GM23248 (cell line): Measurements from ENCODE around the gene RAB24. TPM values are rescaled to one million over a fixed set of nuclear protein-coding genes. Genes with fewer than 3 reads are reported as not detected.

Experiments
- DNase-seq: peaks from one replicate; pipeline ENCODE4 v3.0.0-alpha.2; 2015
- H2AFZ ChIP-seq: fragments of 200-600 bp; sonication (generic); 2 replicates; pipeline ENCODE4 v1.6.1; 2016; ENCODE audit warnings: antibody characterized with exemption
- H3F3A ChIP-seq: fragments of 200-600 bp; sonication (generic); 2 replicates; pipeline ENCODE4 v1.6.1; 2016; ENCODE audit warnings: mild to moderate bottlenecking, antibody characterized with exemption, mixed run types; ENCODE audit not compliant: insufficient read depth
- H3K27ac ChIP-seq: fragments of 200-600 bp; sonication (generic); 2 replicates; pipeline ENCODE4 v1.5.1; 2016; ENCODE audit warnings: mild to moderate bottlenecking
- H3K27me3 ChIP-seq: fragments of 200-600 bp; sonication (generic); replicated peaks from 2 replicates; pipeline ENCODE4 v1.6.1; 2016; ENCODE audit warnings: mild to moderate bottlenecking; ENCODE audit not compliant: insufficient read depth
- H3K36me3 ChIP-seq: fragments of 200-600 bp; sonication (generic); 2 replicates; pipeline ENCODE4 v1.6.1; 2016; ENCODE audit warnings: low read depth, mild to moderate bottlenecking
- H3K4me1 ChIP-seq: fragments of 200-600 bp; sonication (generic); 2 replicates; pipeline ENCODE4 v1.6.1; 2016; ENCODE audit warnings: mild to moderate bottlenecking; ENCODE audit not compliant: insufficient read depth
- H3K4me2 ChIP-seq: fragments of 200-600 bp; sonication (generic); one replicate; pipeline ENCODE4 v1.6.1; 2016; ENCODE audit warnings: mild to moderate bottlenecking; ENCODE audit not compliant: unreplicated experiment
- H3K4me3 ChIP-seq: fragments of 200-600 bp; sonication (generic); 2 replicates; pipeline ENCODE4 v1.5.1; 2016; ENCODE audit warnings: mild to moderate bottlenecking
- H3K79me2 ChIP-seq: fragments of 200-600 bp; sonication (generic); 2 replicates; pipeline ENCODE4 v1.6.1; 2016; ENCODE audit warnings: mild to moderate bottlenecking; ENCODE audit not compliant: insufficient read depth
- H3K9ac ChIP-seq: fragments of 200-600 bp; sonication (generic); 2 replicates; pipeline ENCODE4 v1.6.1; 2016; ENCODE audit warnings: mild to moderate bottlenecking
- H3K9me2 ChIP-seq: fragments of 200-600 bp; sonication (generic); 2 replicates; pipeline ENCODE4 v1.6.1; 2016; ENCODE audit warnings: mixed run types, mild to moderate bottlenecking, moderate library complexity; ENCODE audit not compliant: insufficient read depth
- H3K9me3 ChIP-seq: fragments of 200-600 bp; sonication (generic); one replicate; pipeline ENCODE4 v1.6.1; 2017; ENCODE audit warnings: low read depth
- H4K20me1 ChIP-seq: fragments of 200-600 bp; sonication (generic); 2 replicates; pipeline ENCODE4 v1.6.0; 2016; ENCODE audit not compliant: insufficient read depth
- EZH2 ChIP-seq: fragments of 200-600 bp; sonication (generic); IDR thresholded peaks from 2 replicates; pipeline ENCODE4 v1.6.1; 2018; ENCODE audit warnings: antibody characterized with exemption, mild to moderate bottlenecking; ENCODE audit not compliant: insufficient read depth, poor library complexity, severe bottlenecking
- EZH2phosphoT487 ChIP-seq: fragments of 200-600 bp; sonication (generic); IDR thresholded peaks from 2 replicates; pipeline ENCODE4 v1.6.1; 2018; ENCODE audit warnings: antibody characterized with exemption, moderate library complexity, mild to moderate bottlenecking, low read depth; ENCODE audit not compliant: insufficient read depth
- WGBS, 2 experiments: methylation state at CpG; one replicate each; pipeline ENCODE4 v1.1.6; 2015 to 2017; ENCODE audit warnings: low lambda C conversion rate in 2 of 2, low coverage in 1 of 2; ENCODE audit errors: missing lambda C conversion rate in 2 of 2; 5-methylcytosine and 5-hydroxymethylcytosine counted together
- in situ Hi-C: fragments of 300-500 bp; cut with MboI; formaldehyde crosslinking; loops from 2 replicates; pipeline ENCODE4 v1.15.0; 2020
- polyA plus RNA-seq: library from polyadenylated mRNA; unstranded; fragments of >200 nt; fragmentation: Nextera tagmentation; extraction: Ambion mirVana; gene quantifications from 2 replicates; pipeline ENCODE4 v1.2.1, GENCODE V29; 2016
- total RNA-seq: library from RNA; depleted of rRNA; stranded (reverse); fragments of >200 nt; shearing (Covaris generic); gene quantifications from 2 replicates; pipeline ENCODE4 v1.2.3, GENCODE V29; 2014

RAB24 gene
- total and polyA plus RNA-seq, 2 experiments from 2014 or later: 28.9 to 31.5 TPM

DNA sequence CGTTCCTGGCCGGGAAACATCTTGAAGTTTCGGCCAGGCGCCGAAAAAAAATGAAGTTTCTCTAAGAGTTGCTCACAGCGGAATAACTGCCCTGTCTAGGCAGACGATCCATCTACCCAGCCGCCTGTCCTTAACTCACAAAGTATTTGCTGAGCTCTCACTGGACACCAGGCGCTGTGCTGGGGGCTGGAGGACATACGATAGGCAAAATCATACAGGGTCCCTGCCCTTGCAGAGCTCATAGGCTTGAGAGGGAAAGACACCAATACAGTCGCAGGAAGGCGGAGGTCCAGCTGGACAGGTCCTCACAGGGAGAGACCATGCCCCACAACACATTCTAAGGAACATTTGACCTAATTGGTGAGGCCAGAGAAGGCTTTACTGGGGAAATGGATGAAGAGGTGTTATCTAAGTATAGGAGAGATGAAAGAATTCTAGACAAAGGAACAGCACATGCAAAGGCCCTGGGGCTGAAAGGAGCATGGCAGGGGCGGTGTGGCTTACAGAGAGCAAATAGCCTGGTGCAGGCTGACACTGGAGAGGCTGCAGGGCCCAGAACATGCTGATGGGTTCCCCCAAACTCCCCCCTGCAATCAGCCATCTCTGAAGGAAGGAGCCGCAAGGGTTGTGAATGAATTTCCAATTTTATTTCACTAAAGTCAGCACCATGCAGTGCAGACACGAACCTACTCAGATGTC, 10.2 kb upstream of the RAB24 start:
- H3K9me3 ChIP-seq: no peaks in the 10 kb centered on the region
- H3K79me2 ChIP-seq: peaks cover 17% of the 10 kb centered on the region
- no peak overlapping the region for H3K9ac ChIP-seq
- no peaks in the 10 kb centered on the region for H3K27me3 ChIP-seq
- H3K9me2 ChIP-seq: no peaks in the 10 kb centered on the region
- 94 to 97% methylated on average over 15 of the region's 15 CpGs for WGBS, 2 experiments
- TF ChIP-seq EZH2phosphoT487 (no peak), EZH2 (no peak)
- no peaks in the 10 kb centered on the region for H3K36me3 ChIP-seq
- in situ Hi-C loops: no loop called here
- H4K20me1 ChIP-seq: no peaks in the 10 kb centered on the region
- H3K4me2 ChIP-seq: no peak overlapping the region
- no peak overlapping the region for H3K27ac ChIP-seq
- DNase-seq: no peak
- H2AFZ ChIP-seq: no peak overlapping the region
- no peak overlapping the region for H3K4me3 ChIP-seq
- H3F3A ChIP-seq: no peaks in the 10 kb centered on the region; the same call in 1 of the 2 replicates
- peaks cover 3% of the 10 kb centered on the region; the same call in 1 of the 2 replicates for H3K4me1 ChIP-seq

GRCh38 chr5:177312649-177313181, 9.2 kb upstream of the RAB24 start:
- Histone ChIP-seq H3K27me3 (no peaks in the 10 kb centered on the region), H3K4me2 (peak overlapping the region; percentile 98), H3K4me1 (peaks cover 3% of the 10 kb centered on the region; the same call in 1 of the 2 replicates), H3K9me3 (no peaks in the 10 kb centered on the region), H2AFZ (peak overlapping the region; percentile 27; the same call in 1 of the 2 replicates), H3K79me2 (peaks cover 21% of the 10 kb centered on the region), H3K9ac (peak overlapping the region; percentile 79), H3K36me3 (no peaks in the 10 kb centered on the region), H3K4me3 (peak overlapping the region; percentile 79), H4K20me1 (no peaks in the 10 kb centered on the region), H3F3A (no peaks in the 10 kb centered on the region; the same call in 1 of the 2 replicates), H3K27ac (peak overlapping the region; percentile 12; the same call in 1 of the 2 replicates), H3K9me2 (no peaks in the 10 kb centered on the region)
- in situ Hi-C loops: no loop called here
- WGBS, 2 experiments: 22 to 25% methylated on average over 17 to 19 of the region's 19 CpGs
- TF ChIP-seq EZH2: no peak
- no peak for TF ChIP-seq EZH2phosphoT487
- DNase-seq: peak; percentile 28

DNA sequence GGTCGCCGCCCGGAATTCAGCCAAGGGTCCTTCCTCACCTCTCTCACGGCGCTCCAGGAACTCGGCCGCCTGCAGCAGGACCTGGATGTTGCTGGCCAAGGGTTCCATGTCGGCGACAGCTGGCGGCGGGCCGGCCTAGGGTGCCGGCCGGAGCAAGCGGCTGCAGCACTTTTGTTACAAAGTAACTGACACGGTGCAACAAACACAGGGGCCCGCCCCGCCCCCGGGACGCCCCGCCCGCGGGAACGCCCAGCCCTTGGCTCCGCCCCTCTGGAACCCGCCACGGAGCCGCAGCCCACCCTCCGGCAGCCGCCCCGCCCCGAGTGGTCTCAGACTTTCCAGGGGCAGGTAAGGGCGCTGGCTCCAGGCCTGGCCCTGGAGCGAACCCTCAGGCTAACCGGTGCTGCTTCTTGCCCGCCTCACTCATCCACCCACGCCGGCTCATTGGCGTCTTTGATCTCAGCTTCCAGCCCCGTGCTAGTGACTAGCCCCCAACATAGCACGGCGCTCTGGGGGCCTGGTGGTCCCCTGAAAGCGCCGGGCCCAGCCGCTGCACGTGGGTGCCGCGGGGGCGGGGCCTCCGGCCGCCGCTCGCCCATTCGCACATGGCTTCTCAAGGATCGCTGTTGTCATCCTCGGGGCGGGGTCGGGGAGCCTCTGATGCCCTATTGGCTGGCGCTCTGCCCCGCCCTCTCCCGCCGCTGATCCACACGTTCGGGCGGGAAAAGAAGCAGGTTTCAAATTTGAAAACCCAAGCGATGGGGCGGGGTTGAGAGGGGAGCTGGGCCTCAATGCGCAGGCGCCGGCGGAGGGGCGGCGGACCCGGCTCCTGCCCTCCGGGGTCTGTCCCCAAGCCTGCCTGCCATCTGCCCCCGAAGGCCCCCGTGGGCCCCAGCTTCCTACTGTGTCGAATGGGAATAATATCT, 8.5 kb upstream of the RAB24 start, which contains the start of gene MXD3:
MXD3 (minus strand) TSS at position 176 of the 926 bp plus-strand sequence; CDS start at position 108, 68 bp downstream.
- Histone ChIP-seq H3K27me3 (no peaks in the 10 kb centered on the region), H3K79me2 (peaks cover 24% of the 10 kb centered on the region), H3K4me3 (peak within 1 kb of the TSS; percentile 79), H3K4me1 (peaks cover 3% of the 10 kb centered on the region; the same call in 1 of the 2 replicates), H3K4me2 (peak within 1 kb of the TSS; percentile 98), H3K27ac (peak within 1 kb of the TSS; percentile 58), H3K9me2 (no peaks in the 10 kb centered on the region), H4K20me1 (no peaks in the 10 kb centered on the region), H3K9ac (peak within 1 kb of the TSS; percentile 79), H3K9me3 (no peaks in the 10 kb centered on the region), H3F3A (no peaks in the 10 kb centered on the region; the same call in 1 of the 2 replicates), H2AFZ (peak within 1 kb of the TSS; percentile 86), H3K36me3 (no peaks in the 10 kb centered on the region)
- TF ChIP-seq EZH2phosphoT487 (no peak), EZH2 (no peak)
- DNase-seq: peak; percentile 99
- WGBS, 2 experiments: 1 to 2% methylated on average over 65 to 78 of the region's 78 CpGs
- in situ Hi-C loops: no loop called here

- TF ChIP-seq EZH2 (no peak), EZH2phosphoT487 (no peak)
- Histone ChIP-seq H3F3A (no peaks in the 10 kb centered on the region; the same call in 1 of the 2 replicates), H3K4me3 (peak overlapping the region; percentile 79), H3K9ac (peak overlapping the region; percentile 79), H4K20me1 (no peaks in the 10 kb centered on the region), H3K27me3 (no peaks in the 10 kb centered on the region), H3K4me1 (peaks cover 3% of the 10 kb centered on the region; the same call in 1 of the 2 replicates), H3K79me2 (peaks cover 30% of the 10 kb centered on the region), H3K9me2 (no peaks in the 10 kb centered on the region), H3K4me2 (peak overlapping the region; percentile 98), H3K27ac (no peak overlapping the region), H3K36me3 (no peaks in the 10 kb centered on the region), H3K9me3 (no peaks in the 10 kb centered on the region), H2AFZ (peak overlapping the region; percentile 86)
- in situ Hi-C loops: no loop called here
- DNase-seq: peak; percentile 59
- 4 to 10% methylated on average over 18 of the region's 23 CpGs for WGBS, 2 experiments
These were observed 7.8 kb upstream of the RAB24 start for GRCh38 chr5:177311392-177311722.
